ENCODE measurements around the gene SLFN12L. TPM values are rescaled to one million over a fixed set of nuclear protein-coding genes. Genes with fewer than 3 reads are reported as not detected.
"Not testable (repeated sequence)": the region's sequence is repeated elsewhere in the genome, so short reads cannot be mapped to it uniquely, and the experiment has no call there.

The SLFN12L gene
- total RNA-seq, 1 experiment from 2014 or later, result 0.37 TPM

- DNase-seq (ENCODE audit: low read depth), result no peak
Observed at GRCh38 chr17:35496451-35497290, 40.8 kb downstream of the SLFN12L start.

- no peak for DNase-seq (ENCODE audit: low read depth)
Observed at GRCh38 chr17:35493040-35493439, 44.4 kb downstream of the SLFN12L start.

DNA sequence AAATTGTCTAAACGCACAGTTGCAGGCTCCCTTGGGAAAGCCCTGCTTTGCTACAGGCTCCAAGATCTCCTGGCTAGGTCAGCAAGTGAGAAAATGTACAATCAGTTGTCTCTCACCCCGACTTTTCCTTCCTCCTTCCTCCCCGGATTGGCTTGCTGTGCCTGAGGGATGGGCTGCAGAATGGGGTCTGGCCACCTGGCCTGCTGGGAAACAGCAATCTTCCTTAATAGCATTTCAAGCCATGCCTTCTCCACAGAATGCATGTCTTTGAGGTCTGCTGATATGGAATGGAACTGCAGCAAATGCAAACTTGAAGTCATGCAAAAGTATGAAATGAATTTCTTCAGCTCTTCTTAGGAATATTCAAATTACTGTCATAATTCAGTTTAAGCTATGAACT, 46.1 kb downstream of the SLFN12L start:
- DNase-seq (ENCODE audit: low read depth), result no peak

GRCh38 chr17:35489944-35490343, 47.5 kb downstream of the SLFN12L start:
- no peak for DNase-seq (ENCODE audit: low read depth)

DNA sequence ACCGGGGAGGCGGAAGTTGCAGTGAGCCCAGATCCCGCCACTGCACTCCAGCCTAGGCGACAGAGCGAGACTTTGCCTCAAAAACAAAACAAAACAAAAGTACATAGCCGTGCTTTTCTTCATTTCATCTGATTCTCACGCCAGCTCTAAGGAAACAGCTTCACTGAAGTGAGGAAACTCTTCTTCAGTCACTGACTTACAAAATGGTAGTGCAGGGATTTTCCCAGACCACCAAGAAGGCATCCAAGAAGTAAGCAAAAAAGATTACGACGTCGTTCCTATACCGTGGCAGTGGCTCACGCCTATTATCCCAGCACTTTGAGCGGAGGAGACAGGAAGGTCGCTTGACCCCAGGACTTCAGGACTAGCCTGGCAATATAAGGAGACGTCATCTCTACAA, 48.5 kb downstream of the SLFN12L start:
- no peak for DNase-seq (ENCODE audit: low read depth)

DNA sequence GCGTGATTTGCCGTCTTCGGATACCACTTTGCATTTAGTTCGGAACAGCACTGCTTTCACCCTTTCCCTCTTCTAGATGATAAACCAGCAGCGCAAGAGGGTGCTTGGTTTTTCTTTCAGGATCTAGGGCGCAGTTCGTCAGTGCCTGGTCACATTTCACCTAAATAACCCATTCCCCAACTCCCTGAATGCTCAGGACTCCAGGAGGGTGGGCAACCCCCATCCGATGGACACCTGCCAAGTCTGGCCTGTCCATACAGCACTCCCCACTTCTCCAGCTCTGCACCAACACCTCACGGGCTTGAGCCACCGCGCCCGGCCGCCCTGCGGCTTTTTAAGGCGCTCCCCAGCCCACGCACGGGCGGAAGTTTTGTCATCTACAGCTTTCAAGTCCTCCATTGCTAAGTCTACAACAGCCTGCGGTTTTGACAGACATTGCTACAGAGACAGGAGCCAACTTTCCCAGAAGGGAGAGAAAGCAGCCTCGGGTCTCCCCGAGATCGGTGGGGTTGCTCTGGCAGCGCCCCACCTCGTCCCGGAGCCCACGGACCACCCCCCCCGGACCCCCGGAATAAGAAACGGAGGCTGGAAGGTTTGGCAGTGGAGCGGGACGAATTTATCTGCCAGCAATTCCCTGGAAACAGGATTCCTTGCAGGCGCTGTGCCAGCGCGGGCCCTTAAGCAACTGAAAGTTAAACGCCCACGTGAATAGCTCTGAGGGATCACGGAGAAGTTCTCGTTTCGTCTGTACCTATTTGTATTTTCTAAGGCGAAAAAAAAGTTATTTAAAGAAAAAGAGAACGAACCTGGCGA, 50.4 kb downstream of the SLFN12L start:
- DNase-seq (ENCODE audit: low read depth), result peak; percentile 74

- no peak for DNase-seq (ENCODE audit: low read depth)
Observed at GRCh38 chr17:35479271-35479670, 58.2 kb downstream of the SLFN12L start.

DNA sequence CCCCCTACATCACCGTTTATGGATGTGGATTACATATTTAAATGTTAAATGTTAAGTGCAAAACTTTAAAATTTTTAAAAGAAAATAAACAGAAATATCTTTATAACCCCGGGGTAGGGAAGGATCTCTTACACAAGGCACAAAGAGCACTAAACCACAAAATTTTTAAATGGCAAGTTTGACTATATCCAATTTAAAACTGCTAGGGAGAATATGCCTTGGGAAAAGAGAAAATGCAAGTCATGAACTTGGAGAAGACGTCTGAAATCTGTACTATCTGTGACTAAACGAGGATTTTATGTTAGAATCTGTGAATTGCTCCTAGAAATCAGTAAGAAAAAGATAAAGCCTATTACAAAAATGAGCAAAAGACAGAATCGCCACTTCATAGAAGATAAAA, 60.2 kb downstream of the SLFN12L start:
- DNase-seq (ENCODE audit: low read depth), result no peak

DNA sequence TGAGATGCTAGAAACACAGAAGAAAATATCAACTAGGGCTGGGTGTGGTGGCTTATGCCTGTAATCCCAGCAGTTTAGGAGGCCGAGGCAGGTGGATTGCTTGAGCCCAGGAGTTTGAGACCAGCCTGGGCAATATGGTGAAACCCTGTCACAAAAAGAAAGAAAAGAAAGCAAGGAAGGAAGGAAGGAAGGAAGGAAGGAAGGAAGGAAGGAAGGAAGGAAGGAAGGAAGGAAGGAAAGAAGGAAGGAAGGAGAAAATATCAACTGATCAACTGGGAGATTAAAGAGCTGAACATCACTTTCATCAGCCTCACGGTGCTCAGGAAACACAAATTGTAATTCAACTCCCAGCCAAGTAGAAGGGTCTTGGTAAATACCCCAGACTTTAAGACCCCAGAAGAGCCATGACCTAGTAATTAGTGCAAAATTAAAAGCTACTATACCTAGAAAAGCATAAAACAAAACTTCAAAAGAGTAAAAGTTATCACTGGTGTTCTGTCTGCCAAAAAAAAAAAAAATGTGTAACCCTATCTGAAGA, 61.1 kb downstream of the SLFN12L start:
- no peak for DNase-seq (ENCODE audit: low read depth)

- peak; percentile 5 for DNase-seq (ENCODE audit: low read depth)
Observed at GRCh38 chr17:35468475-35468874, 69.0 kb downstream of the SLFN12L start.

- no peak for DNase-seq (ENCODE audit: low read depth)
Observed at GRCh38 chr17:35467824-35468223, 69.7 kb downstream of the SLFN12L start.

- peak; percentile 42 for DNase-seq (ENCODE audit: low read depth)
Observed at GRCh38 chr17:35460354-35460851, 77.1 kb downstream of the SLFN12L start.

DNA sequence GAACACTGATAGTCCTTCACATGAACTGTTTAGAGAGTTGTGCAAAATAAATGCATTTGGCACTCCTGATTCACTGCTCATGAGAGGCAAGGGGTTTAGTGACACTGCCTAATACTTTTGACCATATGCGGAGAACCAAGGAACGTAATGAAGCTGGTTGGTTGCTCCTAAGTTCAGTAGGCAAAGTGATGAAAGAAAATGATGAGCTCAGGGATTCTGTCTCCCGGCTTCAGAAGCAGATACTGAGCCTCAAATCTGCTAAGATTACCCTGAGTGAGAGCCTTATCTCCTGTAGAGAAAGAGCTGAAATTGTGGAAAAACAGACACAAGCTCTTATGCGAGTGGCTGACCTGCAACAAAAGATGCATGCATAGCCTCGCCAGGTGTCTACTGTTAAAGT, 83.4 kb downstream of the SLFN12L start:
- not testable (repeated sequence) for DNase-seq (ENCODE audit: low read depth)

GRCh38 chr17:35453171-35453570, 84.3 kb downstream of the SLFN12L start:
- DNase-seq (ENCODE audit: low read depth), result no peak

DNA sequence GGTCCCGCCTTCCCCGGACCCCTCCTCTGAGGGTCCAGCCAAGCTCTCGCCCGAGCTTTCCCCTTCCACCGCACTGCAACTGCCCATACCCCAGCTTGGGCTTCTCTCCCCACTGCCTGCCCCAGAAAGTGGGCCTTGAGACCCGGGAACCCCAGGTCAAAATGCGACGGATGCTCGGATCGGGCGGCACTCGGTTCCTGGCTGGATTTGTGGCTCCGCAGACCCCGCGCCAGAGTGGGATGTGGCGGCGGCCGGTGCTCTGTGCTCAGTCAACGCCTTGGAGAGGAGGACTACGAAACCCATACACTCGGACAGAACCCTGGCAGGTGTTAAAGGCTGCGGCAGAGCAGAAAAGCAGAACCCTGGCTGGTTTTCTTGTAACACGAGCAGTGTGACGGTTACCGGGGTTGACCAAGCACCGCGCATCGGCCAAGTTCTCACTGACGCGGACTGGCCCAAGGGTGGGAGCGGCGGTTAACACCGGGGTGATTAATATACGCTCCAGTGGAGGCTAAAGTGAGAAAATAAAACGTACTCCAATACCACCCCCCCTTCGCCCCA, 88.0 kb downstream of the SLFN12L start:
- peak; percentile 59 for DNase-seq (ENCODE audit: low read depth)

- DNase-seq (ENCODE audit: low read depth), result no peak
Observed at GRCh38 chr17:35448899-35449227, 88.6 kb downstream of the SLFN12L start.

- DNase-seq (ENCODE audit: low read depth), result peak; percentile 96
Observed at GRCh38 chr17:35448214-35448898, 89.1 kb downstream of the SLFN12L start, which contains the start of gene SLFN13. Gene SLFN13 (minus strand): TSS chr17:35448766. CDS start chr17:35445680, 3,086 bp downstream.

GRCh38 chr17:35447499-35447898, 90.0 kb downstream of the SLFN12L start:
- no peak for DNase-seq (ENCODE audit: low read depth)

DNA sequence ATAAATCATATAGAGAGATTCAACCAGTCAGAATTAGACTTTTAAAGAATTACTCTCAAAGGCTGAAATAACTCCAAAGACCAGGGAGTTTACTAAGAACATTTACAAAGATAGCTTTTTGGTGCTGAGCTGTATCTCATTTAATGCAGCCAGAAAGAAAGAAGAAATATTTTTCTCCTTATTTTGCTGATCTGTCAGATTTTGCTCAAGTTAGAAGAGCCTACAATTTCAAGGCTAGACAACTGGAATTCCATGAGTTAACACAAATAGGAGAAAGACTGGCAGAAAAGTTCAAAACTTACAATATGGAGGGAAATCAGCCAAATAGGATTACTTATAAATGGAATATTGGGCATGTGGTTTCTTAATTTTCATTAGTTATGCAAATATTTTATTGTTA, 99.0 kb downstream of the SLFN12L start:
- DNase-seq (ENCODE audit: low read depth), result no peak

- DNase-seq (ENCODE audit: low read depth), result peak; percentile 100
Observed at GRCh38 chr17:35433075-35433894, 104.2 kb downstream of the SLFN12L start.
